DND-41 (cell line): ENCODE results near the gene BCAS3.

Source experiments
- ATAC-seq: fragments of 200-7000 bp; cut with Tn5 transposase; 3 replicates; pipeline ENCODE4 v1.9.1; 2021; ENCODE audit warnings: low read depth; ENCODE audit not compliant: insufficient read depth
- DNase-seq: peaks from one replicate; pipeline ENCODE4 v3.0.0-alpha.2; 2020
- H2AFZ ChIP-seq: 2 replicates; pipeline ENCODE4 v1.6.0; 2012; ENCODE audit warnings: low read depth, low read length
- H3K27ac ChIP-seq: 2 replicates; pipeline ENCODE4 v1.5.1; 2012; ENCODE audit warnings: low read length, inconsistent platforms
- H3K27me3 ChIP-seq: fragments of 200-600 bp; sonication (generic); 2 replicates; pipeline ENCODE4 v1.6.0; 2012; ENCODE audit warnings: low read length, mild to moderate bottlenecking, inconsistent platforms; ENCODE audit not compliant: insufficient read depth, poor library complexity
- H3K36me3 ChIP-seq: 2 replicates; pipeline ENCODE4 v1.5.1; 2012; ENCODE audit warnings: low read length, inconsistent platforms; ENCODE audit not compliant: insufficient read depth
- H3K4me1 ChIP-seq: 2 replicates; pipeline ENCODE4 v1.5.1; 2012; ENCODE audit warnings: mild to moderate bottlenecking, low read length; ENCODE audit not compliant: insufficient read depth
- H3K4me2 ChIP-seq: 2 replicates; pipeline ENCODE4 v1.6.0; 2012; ENCODE audit warnings: mild to moderate bottlenecking, moderate library complexity, low read length, inconsistent platforms; ENCODE audit not compliant: insufficient read depth
- H3K4me3 ChIP-seq, 2 experiments: fragments of 200-600 bp in 1 of 2; shearing (Covaris generic) in 1 of 2; 2 replicates each; pipeline ENCODE4 v1.5.1; 2012 to 2016; ENCODE audit warnings: inconsistent platforms in 2 of 2, low read length in 2 of 2, mild to moderate bottlenecking in 2 of 2, low read depth in 1 of 2, moderate library complexity in 1 of 2
- H3K79me2 ChIP-seq: 2 replicates; pipeline ENCODE4 v1.6.0; 2012; ENCODE audit warnings: low read length, inconsistent platforms; ENCODE audit not compliant: insufficient read depth
- H3K9ac ChIP-seq: 2 replicates; pipeline ENCODE4 v1.6.0; 2012; ENCODE audit warnings: low read depth, mild to moderate bottlenecking, inconsistent platforms, low read length, moderate library complexity
- H3K9me3 ChIP-seq: 2 replicates; pipeline ENCODE4 v1.5.1; 2012; ENCODE audit warnings: low read length, moderate library complexity, mild to moderate bottlenecking, inconsistent platforms; ENCODE audit not compliant: insufficient read depth, severe bottlenecking
- H4K20me1 ChIP-seq: 2 replicates; pipeline ENCODE4 v1.6.0; 2012; ENCODE audit warnings: low read length; ENCODE audit not compliant: insufficient read depth
- EZH2 ChIP-seq: IDR thresholded peaks from 3 replicates; pipeline ENCODE4 v1.6.1; 2012; ENCODE audit warnings: borderline replicate concordance, low read depth, mild to moderate bottlenecking, moderate library complexity, low read length, inconsistent platforms; ENCODE audit not compliant: severe bottlenecking
- TF ChIP-seq, protein P1 (sequence below): IDR thresholded peaks from 2 replicates; pipeline ENCODE4 v1.5.1; 2012; ENCODE audit warnings: borderline replicate concordance, low read length, moderate library complexity, mild to moderate bottlenecking; ENCODE audit not compliant: poor library complexity, severe bottlenecking; ENCODE audit errors: extremely low read depth

BCAS3 gene

DNA sequence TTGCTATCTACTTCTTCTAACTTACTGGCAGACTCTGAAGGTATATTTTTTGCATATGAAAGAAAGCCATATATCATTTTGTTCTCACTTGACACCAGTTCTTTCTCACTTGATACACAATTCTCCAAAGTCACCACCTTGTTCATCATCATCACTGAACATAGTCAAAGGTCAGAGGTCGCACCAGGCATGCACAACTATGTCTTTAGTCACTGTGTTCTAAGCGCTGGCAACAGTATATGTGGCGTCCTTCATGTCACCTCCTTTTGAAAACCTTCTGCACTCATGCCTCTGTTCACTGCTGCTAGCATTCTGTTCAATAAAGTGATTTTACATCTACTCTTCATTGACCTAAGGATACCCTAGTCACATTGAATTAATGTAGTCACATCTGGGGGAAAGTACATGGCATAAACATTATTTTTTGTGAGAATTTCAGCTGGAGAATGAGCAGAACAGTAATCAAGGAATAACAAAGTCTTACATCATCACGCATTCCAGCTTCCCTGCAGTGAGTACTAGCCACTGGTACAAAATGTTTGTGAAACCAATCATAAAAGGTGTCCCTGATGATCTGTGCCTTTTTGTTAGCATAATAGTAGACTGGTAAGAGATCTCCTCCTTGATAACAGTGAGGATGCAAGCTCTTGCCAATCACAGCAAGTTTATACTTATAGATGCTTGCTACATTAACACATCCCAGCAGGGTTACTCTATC is 754.1 kb downstream of the BCAS3 start:
- Histone ChIP-seq H3K4me1 (no peaks in the 10 kb centered on the region), H3K27ac (no peak overlapping the region), H4K20me1 (no peaks in the 10 kb centered on the region), H3K79me2 (no peaks in the 10 kb centered on the region), H3K4me2 (no peak overlapping the region), H3K9ac (no peak overlapping the region), H3K36me3 (no peaks in the 10 kb centered on the region), H3K4me3 (no peak overlapping the region), H2AFZ (no peak overlapping the region), H3K27me3 (peaks cover 17% of the 10 kb centered on the region), H3K9me3 (peaks cover 3% of the 10 kb centered on the region)
- ATAC-seq (no peak), DNase-seq (no peak)
- TF ChIP-seq, protein P1, sequence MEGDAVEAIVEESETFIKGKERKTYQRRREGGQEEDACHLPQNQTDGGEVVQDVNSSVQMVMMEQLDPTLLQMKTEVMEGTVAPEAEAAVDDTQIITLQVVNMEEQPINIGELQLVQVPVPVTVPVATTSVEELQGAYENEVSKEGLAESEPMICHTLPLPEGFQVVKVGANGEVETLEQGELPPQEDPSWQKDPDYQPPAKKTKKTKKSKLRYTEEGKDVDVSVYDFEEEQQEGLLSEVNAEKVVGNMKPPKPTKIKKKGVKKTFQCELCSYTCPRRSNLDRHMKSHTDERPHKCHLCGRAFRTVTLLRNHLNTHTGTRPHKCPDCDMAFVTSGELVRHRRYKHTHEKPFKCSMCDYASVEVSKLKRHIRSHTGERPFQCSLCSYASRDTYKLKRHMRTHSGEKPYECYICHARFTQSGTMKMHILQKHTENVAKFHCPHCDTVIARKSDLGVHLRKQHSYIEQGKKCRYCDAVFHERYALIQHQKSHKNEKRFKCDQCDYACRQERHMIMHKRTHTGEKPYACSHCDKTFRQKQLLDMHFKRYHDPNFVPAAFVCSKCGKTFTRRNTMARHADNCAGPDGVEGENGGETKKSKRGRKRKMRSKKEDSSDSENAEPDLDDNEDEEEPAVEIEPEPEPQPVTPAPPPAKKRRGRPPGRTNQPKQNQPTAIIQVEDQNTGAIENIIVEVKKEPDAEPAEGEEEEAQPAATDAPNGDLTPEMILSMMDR: no peak
- TF ChIP-seq EZH2: no peak

DNA sequence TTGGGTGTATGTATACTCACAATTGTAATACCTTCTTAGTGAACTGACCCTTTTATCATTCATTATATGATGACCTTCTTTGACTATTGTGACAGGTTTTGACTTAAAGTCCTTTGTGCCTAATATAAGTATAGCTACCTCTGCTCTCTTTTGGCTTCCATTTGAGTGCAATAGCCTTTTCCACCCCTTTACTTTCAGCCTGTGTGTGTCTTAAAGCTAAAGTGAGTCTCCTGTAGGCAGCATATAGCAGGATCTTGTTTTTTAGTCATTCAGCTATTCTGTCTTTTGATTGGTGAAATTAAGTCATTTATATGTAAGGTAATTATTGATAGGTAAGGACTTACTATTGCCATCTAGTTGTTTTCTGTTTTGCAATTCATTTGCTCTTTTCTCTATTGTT is 758.6 kb downstream of the BCAS3 start:
- DNase-seq (no peak), ATAC-seq (no peak)
- no peak overlapping the region for H2AFZ ChIP-seq
- peaks cover 2% of the 10 kb centered on the region for H3K27me3 ChIP-seq
- H3K27ac ChIP-seq: no peak overlapping the region
- no peaks in the 10 kb centered on the region for H3K4me1 ChIP-seq
- no peak overlapping the region for H3K4me3 ChIP-seq
- no peaks in the 10 kb centered on the region for H4K20me1 ChIP-seq
- H3K4me2 ChIP-seq: no peak overlapping the region
- H3K9ac ChIP-seq: no peak overlapping the region
- H3K79me2 ChIP-seq: no peaks in the 10 kb centered on the region
- TF ChIP-seq, protein P1: no peak
- no peak for TF ChIP-seq EZH2
- H3K9me3 ChIP-seq: peaks cover 7% of the 10 kb centered on the region
- H3K36me3 ChIP-seq: no peaks in the 10 kb centered on the region

DNA sequence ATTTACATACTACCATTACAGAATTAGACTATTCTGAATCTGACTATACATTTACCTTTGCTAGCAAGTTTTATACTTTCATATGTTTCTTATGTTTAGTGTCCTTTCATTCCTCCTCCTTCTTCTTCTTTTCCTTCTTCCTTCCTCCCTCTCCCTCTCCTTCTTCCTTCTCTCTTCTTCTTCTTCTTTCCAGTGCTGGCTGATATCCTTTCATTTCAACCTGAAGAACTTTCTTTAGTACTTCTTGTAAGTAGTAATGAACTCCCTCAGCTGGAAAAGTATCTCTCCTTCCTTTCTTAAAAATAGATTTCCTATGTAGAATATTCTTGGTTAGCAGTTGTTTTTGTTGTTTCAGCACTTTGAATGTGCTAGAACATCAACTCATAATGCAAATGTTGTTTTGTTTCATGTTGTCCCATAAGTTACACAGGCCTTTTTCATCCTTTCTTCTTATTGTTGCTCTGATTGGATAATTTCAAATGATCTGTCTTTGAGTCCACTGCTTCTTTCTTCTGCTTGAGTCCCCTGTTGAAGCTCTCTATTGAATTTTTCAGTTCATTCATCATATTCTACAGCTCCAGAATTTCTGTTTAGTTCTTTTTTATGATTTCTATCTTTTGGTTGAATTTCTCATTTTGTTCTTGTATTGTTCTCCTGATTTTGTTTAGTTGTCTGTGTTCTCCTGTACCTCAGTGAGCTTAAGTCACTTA is 759.5 kb downstream of the BCAS3 start:
- peaks cover 2% of the 10 kb centered on the region for H3K27me3 ChIP-seq
- DNase-seq: no peak
- H3K27ac ChIP-seq: no peak overlapping the region
- no peak overlapping the region for H2AFZ ChIP-seq
- no peaks in the 10 kb centered on the region for H3K36me3 ChIP-seq
- H3K4me2 ChIP-seq: no peak overlapping the region
- no peaks in the 10 kb centered on the region for H4K20me1 ChIP-seq
- H3K4me3 ChIP-seq: no peak overlapping the region
- H3K9ac ChIP-seq: no peak overlapping the region
- no peak for TF ChIP-seq EZH2
- TF ChIP-seq, protein P1: no peak
- ATAC-seq: no peak
- no peaks in the 10 kb centered on the region for H3K79me2 ChIP-seq
- no peaks in the 10 kb centered on the region for H3K4me1 ChIP-seq
- H3K9me3 ChIP-seq: peaks cover 7% of the 10 kb centered on the region
